K562 (cell line): ENCODE results near the gene CDC25B. TPM values are rescaled to one million over a fixed set of nuclear protein-coding genes. Genes with fewer than 3 reads are reported as not detected.

Experiments
- GABPB1 ChIP-seq: sonication (generic); formaldehyde crosslinking; IDR thresholded peaks from 2 replicates; pipeline ENCODE4 v1.8.0; 2022; ENCODE audit warnings: mild to moderate bottlenecking, missing genetic modification reagents
- HDAC1 ChIP-seq, 2 experiments: fragments of 450-650 bp; IDR thresholded peaks; 2 replicates each; pipeline ENCODE4 v1.6.1; 2016 to 2017; ENCODE audit warnings: inconsistent platforms in 1 of 2, mild to moderate bottlenecking in 1 of 2, moderate library complexity in 1 of 2
- HNRNPUL1 ChIP-seq: fragments of 200-400 bp; formaldehyde crosslinking; IDR thresholded peaks from 2 replicates; pipeline ENCODE4 v1.6.1; 2017; ENCODE audit warnings: low read length
- IFI16 ChIP-seq: fragments of 250-450 bp; sonication (Bioruptor Pico); IDR thresholded peaks from 2 replicates; pipeline ENCODE4 v2.1.2; 2022; ENCODE audit warnings: mild to moderate bottlenecking, inconsistent platforms
- MCM2 ChIP-seq: fragments of 450-650 bp; IDR thresholded peaks from 2 replicates; pipeline ENCODE4 v1.6.1; 2017; ENCODE audit warnings: low read depth, mild to moderate bottlenecking
- PHB ChIP-seq: fragments of 250-450 bp; sonication (Bioruptor Pico); IDR thresholded peaks from 2 replicates; pipeline ENCODE4 v1.5.0; 2021
- YY1 ChIP-seq, 3 experiments: IDR thresholded peaks; 2 replicates each; pipeline ENCODE4 v1.6.1; 2011; ENCODE audit warnings: low read length in 2 of 3, mild to moderate bottlenecking in 2 of 3, moderate library complexity in 2 of 3, borderline replicate concordance in 1 of 3, control low read depth in 1 of 3, low read depth in 1 of 3; ENCODE audit not compliant: insufficient read depth in 3 of 3, insufficient replicate concordance in 2 of 3, control insufficient read depth in 1 of 3, insufficient read length in 1 of 3; ENCODE audit errors: extremely low read depth in 1 of 3
- ZFX ChIP-seq: sonication (generic); formaldehyde crosslinking; IDR thresholded peaks from 2 replicates; pipeline ENCODE4 v1.8.0; 2022; ENCODE audit warnings: mild to moderate bottlenecking, missing genetic modification reagents, moderate library complexity
- polyA plus RNA-seq, 8 experiments: library from polyadenylated mRNA; depleted of rRNA in 4 of 8; stranded (reverse) in 5 of 8; unstranded in 3 of 8; fragments of >200 nt; fragmentation: Nextera tagmentation in 2 of 8; fragmentation: Illumina TruSeq in 1 of 8; extraction: Ambion mirVana in 2 of 8; extraction: Trizol in 1 of 8; gene quantifications; 2 replicates each; pipeline versions ENCODE4 v1.2.1 to v1.2.3, GENCODE V29; 2011 to 2014; ENCODE audit warnings: inconsistent platforms in 1 of 8, missing spikeins in 1 of 8
- total RNA-seq, 7 experiments: library from RNA; depleted of rRNA in 6 of 7; stranded (reverse); fragments of >200 nt in 6 of 7; fragmentation: Illumina TruSeq in 2 of 7; extraction: Trizol in 2 of 7; gene quantifications; 2 replicates each; pipeline versions ENCODE4 v1.2.1 to v1.2.3, GENCODE V29; 2011 to 2021; ENCODE audit warnings: low replicate concordance in 1 of 7
- TF ChIP-seq, protein P1 (sequence below): IDR thresholded peaks from 2 replicates; pipeline ENCODE4 v1.6.1; 2014; ENCODE audit warnings: antibody characterized with exemption
- TF ChIP-seq, protein P2 (sequence below): fragments of 450-650 bp; IDR thresholded peaks from 2 replicates; pipeline ENCODE4 v1.6.1; 2016; ENCODE audit warnings: antibody characterized with exemption
- TF ChIP-seq, protein P3 (sequence below): sonication (generic); formaldehyde crosslinking; IDR thresholded peaks from 2 replicates; pipeline ENCODE4 v1.8.1; 2023; ENCODE audit warnings: mild to moderate bottlenecking, missing genetic modification reagents
- TF ChIP-seq, protein P4 (sequence below), 2 experiments: fragments of 250-450 bp in 1 of 2; fragments of 450-650 bp in 1 of 2; sonication (Bioruptor Pico) in 1 of 2; IDR thresholded peaks; 2 replicates each; pipeline versions ENCODE4 v1.6.1 to v1.8.0; 2016 to 2021; ENCODE audit warnings: mild to moderate bottlenecking in 2 of 2, moderate library complexity in 2 of 2, missing compliant biosample characterization in 1 of 2, missing genetic modification characterization in 1 of 2
- TF ChIP-seq, protein P5 (sequence below), 2 experiments: fragments of 450-650 bp; formaldehyde crosslinking in 1 of 2; IDR thresholded peaks; 2 replicates each; pipeline versions ENCODE4 v1.4.0 to v1.6.1; 2014 to 2020; ENCODE audit warnings: mild to moderate bottlenecking in 2 of 2, borderline replicate concordance in 1 of 2, low read depth in 1 of 2

Gene CDC25B
- total and polyA plus RNA-seq, 9 of the 15 experiments (the other 6 are each of a cell fraction or from before 2014, with no cell fraction given) = 2.3 to 35.7 (median 9.5) TPM

DNA sequence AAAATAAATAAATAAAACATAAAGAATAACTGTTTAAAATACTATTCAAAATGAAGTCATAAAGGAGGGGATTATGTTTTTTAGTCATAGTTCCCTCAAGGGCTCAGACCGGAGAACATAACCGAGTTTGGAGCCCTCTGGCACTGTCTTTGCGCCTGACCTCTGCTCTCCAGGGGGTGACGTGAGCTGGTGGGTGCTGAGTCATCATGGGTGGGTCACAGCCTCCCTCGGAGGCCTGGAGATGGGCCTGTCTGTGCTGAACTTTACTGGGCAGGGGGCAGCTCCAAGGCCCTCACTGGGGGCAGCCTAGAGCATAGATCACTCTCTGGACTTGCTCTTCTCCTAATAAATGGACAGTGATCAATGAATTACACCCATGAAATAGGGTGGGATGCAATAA, 47.4 kb downstream of the CDC25B start (continued):
- TF ChIP-seq, protein P1, sequence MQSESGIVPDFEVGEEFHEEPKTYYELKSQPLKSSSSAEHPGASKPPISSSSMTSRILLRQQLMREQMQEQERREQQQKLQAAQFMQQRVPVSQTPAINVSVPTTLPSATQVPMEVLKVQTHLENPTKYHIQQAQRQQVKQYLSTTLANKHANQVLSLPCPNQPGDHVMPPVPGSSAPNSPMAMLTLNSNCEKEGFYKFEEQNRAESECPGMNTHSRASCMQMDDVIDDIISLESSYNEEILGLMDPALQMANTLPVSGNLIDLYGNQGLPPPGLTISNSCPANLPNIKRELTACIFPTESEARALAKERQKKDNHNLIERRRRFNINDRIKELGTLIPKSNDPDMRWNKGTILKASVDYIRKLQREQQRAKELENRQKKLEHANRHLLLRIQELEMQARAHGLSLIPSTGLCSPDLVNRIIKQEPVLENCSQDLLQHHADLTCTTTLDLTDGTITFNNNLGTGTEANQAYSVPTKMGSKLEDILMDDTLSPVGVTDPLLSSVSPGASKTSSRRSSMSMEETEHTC = no peak
- TF ChIP-seq, protein P2, sequence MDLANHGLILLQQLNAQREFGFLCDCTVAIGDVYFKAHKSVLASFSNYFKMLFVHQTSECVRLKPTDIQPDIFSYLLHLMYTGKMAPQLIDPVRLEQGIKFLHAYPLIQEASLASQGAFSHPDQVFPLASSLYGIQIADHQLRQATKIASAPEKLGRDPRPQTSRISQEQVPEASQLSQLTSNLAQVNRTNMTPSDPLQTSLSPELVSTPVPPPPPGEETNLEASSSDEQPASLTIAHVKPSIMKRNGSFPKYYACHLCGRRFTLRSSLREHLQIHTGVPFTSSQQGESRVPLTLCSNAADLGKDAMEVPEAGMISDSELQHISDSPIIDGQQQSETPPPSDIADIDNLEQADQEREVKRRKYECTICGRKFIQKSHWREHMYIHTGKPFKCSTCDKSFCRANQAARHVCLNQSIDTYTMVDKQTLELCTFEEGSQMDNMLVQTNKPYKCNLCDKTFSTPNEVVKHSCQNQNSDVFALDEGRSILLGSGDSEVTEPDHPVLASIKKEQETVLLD = 0 out of 2 replicates have a peak, but pooled peaks have one; percentile 27
- TF ChIP-seq, protein P3, sequence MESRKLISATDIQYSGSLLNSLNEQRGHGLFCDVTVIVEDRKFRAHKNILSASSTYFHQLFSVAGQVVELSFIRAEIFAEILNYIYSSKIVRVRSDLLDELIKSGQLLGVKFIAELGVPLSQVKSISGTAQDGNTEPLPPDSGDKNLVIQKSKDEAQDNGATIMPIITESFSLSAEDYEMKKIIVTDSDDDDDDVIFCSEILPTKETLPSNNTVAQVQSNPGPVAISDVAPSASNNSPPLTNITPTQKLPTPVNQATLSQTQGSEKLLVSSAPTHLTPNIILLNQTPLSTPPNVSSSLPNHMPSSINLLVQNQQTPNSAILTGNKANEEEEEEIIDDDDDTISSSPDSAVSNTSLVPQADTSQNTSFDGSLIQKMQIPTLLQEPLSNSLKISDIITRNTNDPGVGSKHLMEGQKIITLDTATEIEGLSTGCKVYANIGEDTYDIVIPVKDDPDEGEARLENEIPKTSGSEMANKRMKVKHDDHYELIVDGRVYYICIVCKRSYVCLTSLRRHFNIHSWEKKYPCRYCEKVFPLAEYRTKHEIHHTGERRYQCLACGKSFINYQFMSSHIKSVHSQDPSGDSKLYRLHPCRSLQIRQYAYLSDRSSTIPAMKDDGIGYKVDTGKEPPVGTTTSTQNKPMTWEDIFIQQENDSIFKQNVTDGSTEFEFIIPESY = 0 out of 2 replicates have a peak, but pooled peaks have one; percentile 64
- TF ChIP-seq MCM2 (no peak), IFI16 (no peak), GABPB1 (no peak), HDAC1 (IDR thresholded peaks at IDR 0.05) (no peak), ZFX (CRISPR knock-in tag) (peak; percentile 79), HNRNPUL1 (no peak), PHB (CRISPR knock-in tag) (no peak), YY1 (IDR thresholded peaks at IDR 0.05; ENCODE audit: borderline replicate concordance in 1 of 3, control insufficient read depth in 1 of 3, extremely low read depth in 1 of 3, insufficient read depth in 3 of 3, insufficient read length in 1 of 3, insufficient replicate concordance in 2 of 3, low read depth in 1 of 3, low read length in 2 of 3) (peak in 1 of 3 experiments; percentile 47)
- TF ChIP-seq, protein P4, sequence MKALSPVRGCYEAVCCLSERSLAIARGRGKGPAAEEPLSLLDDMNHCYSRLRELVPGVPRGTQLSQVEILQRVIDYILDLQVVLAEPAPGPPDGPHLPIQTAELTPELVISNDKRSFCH (CRISPR knock-in tag; IDR thresholded peaks at IDR 0.05) = no peak
- TF ChIP-seq, protein P4 (tag; IDR thresholded peaks at IDR 0.05) = no peak
- TF ChIP-seq, protein P5, sequence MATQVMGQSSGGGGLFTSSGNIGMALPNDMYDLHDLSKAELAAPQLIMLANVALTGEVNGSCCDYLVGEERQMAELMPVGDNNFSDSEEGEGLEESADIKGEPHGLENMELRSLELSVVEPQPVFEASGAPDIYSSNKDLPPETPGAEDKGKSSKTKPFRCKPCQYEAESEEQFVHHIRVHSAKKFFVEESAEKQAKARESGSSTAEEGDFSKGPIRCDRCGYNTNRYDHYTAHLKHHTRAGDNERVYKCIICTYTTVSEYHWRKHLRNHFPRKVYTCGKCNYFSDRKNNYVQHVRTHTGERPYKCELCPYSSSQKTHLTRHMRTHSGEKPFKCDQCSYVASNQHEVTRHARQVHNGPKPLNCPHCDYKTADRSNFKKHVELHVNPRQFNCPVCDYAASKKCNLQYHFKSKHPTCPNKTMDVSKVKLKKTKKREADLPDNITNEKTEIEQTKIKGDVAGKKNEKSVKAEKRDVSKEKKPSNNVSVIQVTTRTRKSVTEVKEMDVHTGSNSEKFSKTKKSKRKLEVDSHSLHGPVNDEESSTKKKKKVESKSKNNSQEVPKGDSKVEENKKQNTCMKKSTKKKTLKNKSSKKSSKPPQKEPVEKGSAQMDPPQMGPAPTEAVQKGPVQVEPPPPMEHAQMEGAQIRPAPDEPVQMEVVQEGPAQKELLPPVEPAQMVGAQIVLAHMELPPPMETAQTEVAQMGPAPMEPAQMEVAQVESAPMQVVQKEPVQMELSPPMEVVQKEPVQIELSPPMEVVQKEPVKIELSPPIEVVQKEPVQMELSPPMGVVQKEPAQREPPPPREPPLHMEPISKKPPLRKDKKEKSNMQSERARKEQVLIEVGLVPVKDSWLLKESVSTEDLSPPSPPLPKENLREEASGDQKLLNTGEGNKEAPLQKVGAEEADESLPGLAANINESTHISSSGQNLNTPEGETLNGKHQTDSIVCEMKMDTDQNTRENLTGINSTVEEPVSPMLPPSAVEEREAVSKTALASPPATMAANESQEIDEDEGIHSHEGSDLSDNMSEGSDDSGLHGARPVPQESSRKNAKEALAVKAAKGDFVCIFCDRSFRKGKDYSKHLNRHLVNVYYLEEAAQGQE (IDR thresholded peaks at IDR 0.05; ENCODE audit: borderline replicate concordance) = no peak
- TF ChIP-seq, protein P5 (CRISPR knock-in tag; IDR thresholded peaks at IDR 0.05; ENCODE audit: low read depth) = no peak
